Heart left ventricle (tissue), 13 donors: ENCODE data around the gene HOXD8.

Experiments
- POLR2A ChIP-seq, 2 donors: fragments of 450-650 bp; IDR thresholded peaks; one replicate each; pipeline ENCODE4 v1.6.1; 2017; ENCODE audit warnings: antibody characterized with exemption in 2 of 2, mild to moderate bottlenecking in 2 of 2, moderate library complexity in 2 of 2
- TF ChIP-seq, protein P1 (sequence below), 12 donors: fragments of 200-600 bp; sonication (generic) in 4 of 12; IDR thresholded peaks; one replicate each; pipeline versions ENCODE4 v1.5.0 to v1.8.0; 2018 to 2022; ENCODE audit warnings: antibody characterized with exemption in 12 of 12, mild to moderate bottlenecking in 5 of 12
- donor health status: ischemic (EF 13 %, LVEDD 7.1; RV severe dilation, severe dysfunction).
- donor health status: DM: no; HTN: yes; CAD: no.
- donor health status: DM: no; HTN: no; CAD: no.
- donor health status: ischemic (EF 25% LVEDD 6.9; RV normal size, moderate dysfunction).
- donor health status: ischemic (EF 25% LVEDD 5.7; RV mildly dilated, moderate dysfunction).
- donor health status: ischemic (EF 35%, LVEDD 5.7; RV mildly dilated, moderate dysfunction).
- donor health status: nonischemic (EF 11% LVEDD 7.7; RV severe dilation, severe dysfunction).
- donor health status: DM: yes; HTN: yes; CAD: no.
- donor health status: PGD.
- donor health status: ischemic (EF 29% LVEDD 5.4; RV normal size, mild dysfunction).
- donor health status: nonischemic (EF 23%, LVEDD 6.1; RV moderate dilation, normal function).

DNA sequence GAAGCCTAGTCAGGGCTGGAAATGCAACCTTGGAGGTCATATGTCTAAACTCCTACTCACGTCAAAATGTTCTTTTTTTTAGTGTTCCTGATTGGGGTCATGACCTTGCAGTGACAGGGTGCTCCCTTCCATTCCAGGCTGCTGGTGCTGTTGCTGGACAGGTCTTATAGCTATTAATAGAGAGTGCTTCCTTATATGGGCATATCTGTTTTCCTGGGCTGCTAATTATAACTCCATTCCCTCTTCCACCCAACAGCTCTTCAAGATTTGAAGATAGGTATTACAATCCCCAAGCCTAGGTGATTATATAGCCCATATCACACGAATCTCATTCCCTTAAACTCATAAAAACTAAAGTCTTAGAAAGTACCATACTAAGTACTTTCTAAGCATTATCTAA lies 40.2 kb downstream of the HOXD8 start:
- TF ChIP-seq, protein P1, sequence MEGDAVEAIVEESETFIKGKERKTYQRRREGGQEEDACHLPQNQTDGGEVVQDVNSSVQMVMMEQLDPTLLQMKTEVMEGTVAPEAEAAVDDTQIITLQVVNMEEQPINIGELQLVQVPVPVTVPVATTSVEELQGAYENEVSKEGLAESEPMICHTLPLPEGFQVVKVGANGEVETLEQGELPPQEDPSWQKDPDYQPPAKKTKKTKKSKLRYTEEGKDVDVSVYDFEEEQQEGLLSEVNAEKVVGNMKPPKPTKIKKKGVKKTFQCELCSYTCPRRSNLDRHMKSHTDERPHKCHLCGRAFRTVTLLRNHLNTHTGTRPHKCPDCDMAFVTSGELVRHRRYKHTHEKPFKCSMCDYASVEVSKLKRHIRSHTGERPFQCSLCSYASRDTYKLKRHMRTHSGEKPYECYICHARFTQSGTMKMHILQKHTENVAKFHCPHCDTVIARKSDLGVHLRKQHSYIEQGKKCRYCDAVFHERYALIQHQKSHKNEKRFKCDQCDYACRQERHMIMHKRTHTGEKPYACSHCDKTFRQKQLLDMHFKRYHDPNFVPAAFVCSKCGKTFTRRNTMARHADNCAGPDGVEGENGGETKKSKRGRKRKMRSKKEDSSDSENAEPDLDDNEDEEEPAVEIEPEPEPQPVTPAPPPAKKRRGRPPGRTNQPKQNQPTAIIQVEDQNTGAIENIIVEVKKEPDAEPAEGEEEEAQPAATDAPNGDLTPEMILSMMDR (IDR thresholded peaks at IDR 0.05): no peak
- TF ChIP-seq POLR2A (IDR thresholded peaks at IDR 0.05): no peak
